Peyer's patch (tissue), 4 donors: ENCODE data around the gene AMPD1.

ENCODE experiments used
- POLR2A ChIP-seq, 2 donors: fragments of 450-650 bp; IDR thresholded peaks; one replicate each; pipeline ENCODE4 v1.5.1; 2017; ENCODE audit warnings: antibody characterized with exemption in 2 of 2, mild to moderate bottlenecking in 2 of 2, moderate library complexity in 2 of 2
- TF ChIP-seq, protein P1 (sequence below), 6 experiments: fragments of 450-650 bp in 4 of 6; fragments of 200-600 bp in 2 of 6; sonication (generic) in 1 of 6; IDR thresholded peaks; one replicate each; pipeline ENCODE4 v1.5.1; 2017 to 2019; ENCODE audit warnings: antibody characterized with exemption in 6 of 6, mild to moderate bottlenecking in 3 of 6, moderate library complexity in 1 of 6

DNA sequence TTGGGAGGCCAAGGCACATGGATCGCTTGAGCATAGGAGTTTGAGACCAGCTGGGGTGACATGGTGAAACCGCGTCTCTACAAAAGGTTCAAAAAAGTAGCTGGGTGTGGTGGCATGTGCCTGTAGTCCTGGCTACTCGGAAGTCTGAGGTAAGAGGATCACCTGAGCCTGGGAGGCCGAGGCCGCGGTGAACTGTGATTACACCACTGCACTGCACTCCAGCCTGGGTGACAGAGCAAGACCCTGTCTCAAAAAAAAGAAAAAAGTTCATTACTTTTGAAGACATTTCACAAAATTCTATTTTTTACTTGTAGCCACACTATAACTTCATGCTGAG is 23.4 kb downstream of the AMPD1 start:
- TF ChIP-seq POLR2A (IDR thresholded peaks at IDR 0.05), result no peak
- TF ChIP-seq, protein P1, sequence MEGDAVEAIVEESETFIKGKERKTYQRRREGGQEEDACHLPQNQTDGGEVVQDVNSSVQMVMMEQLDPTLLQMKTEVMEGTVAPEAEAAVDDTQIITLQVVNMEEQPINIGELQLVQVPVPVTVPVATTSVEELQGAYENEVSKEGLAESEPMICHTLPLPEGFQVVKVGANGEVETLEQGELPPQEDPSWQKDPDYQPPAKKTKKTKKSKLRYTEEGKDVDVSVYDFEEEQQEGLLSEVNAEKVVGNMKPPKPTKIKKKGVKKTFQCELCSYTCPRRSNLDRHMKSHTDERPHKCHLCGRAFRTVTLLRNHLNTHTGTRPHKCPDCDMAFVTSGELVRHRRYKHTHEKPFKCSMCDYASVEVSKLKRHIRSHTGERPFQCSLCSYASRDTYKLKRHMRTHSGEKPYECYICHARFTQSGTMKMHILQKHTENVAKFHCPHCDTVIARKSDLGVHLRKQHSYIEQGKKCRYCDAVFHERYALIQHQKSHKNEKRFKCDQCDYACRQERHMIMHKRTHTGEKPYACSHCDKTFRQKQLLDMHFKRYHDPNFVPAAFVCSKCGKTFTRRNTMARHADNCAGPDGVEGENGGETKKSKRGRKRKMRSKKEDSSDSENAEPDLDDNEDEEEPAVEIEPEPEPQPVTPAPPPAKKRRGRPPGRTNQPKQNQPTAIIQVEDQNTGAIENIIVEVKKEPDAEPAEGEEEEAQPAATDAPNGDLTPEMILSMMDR (IDR thresholded peaks at IDR 0.05), result no peak
